Stimulated activated naive B cell treated with anti-CD40 and anti-IgM and Interleukin-4, amounts not matched to agents 10 μg/mL and 1 μg/mL and 100 μg/mL, for 72 hours (primary cell): ENCODE data around the gene EFHC1.
A peak's percentile ranks its signal among the peaks of the same experiment; 100 is the strongest.

ENCODE experiments used
- ATAC-seq, 2 donors: fragments of 150-1000 bp; cut with Tn5 transposase; replicated peaks; 2 replicates each; pipeline ENCODE4 v1.10.0; 2021; ENCODE audit warnings: moderate library complexity in 1 of 2
- DNase-seq: peaks from one replicate; pipeline ENCODE4 v3.0.0; 2021
- H3K27ac Mint-ChIP-seq: one replicate; pipeline ENCODE4 v1.8.0; 2022; ENCODE audit warnings: mild to moderate bottlenecking, mixed read lengths
- H3K27me3 Mint-ChIP-seq, 2 donors: one replicate each; pipeline ENCODE4 v1.8.0; 2022; ENCODE audit warnings: mixed read lengths in 2 of 2
- H3K36me3 Mint-ChIP-seq, 2 donors: one replicate each; pipeline ENCODE4 v1.8.0; 2022; ENCODE audit warnings: mixed read lengths in 2 of 2, mild to moderate bottlenecking in 1 of 2
- H3K4me1 Mint-ChIP-seq, 2 donors: one replicate each; pipeline ENCODE4 v1.8.0; 2022; ENCODE audit warnings: mixed read lengths in 2 of 2, mild to moderate bottlenecking in 1 of 2
- H3K4me3 Mint-ChIP-seq, 2 donors: one replicate each; pipeline ENCODE4 v1.8.0; 2022; ENCODE audit warnings: mild to moderate bottlenecking in 2 of 2, mixed read lengths in 2 of 2, moderate library complexity in 1 of 2
- H3K9me3 Mint-ChIP-seq, 2 donors: one replicate each; pipeline ENCODE4 v1.8.0; 2022; ENCODE audit warnings: mixed read lengths in 2 of 2, mild to moderate bottlenecking in 1 of 2

EFHC1 gene

DNA sequence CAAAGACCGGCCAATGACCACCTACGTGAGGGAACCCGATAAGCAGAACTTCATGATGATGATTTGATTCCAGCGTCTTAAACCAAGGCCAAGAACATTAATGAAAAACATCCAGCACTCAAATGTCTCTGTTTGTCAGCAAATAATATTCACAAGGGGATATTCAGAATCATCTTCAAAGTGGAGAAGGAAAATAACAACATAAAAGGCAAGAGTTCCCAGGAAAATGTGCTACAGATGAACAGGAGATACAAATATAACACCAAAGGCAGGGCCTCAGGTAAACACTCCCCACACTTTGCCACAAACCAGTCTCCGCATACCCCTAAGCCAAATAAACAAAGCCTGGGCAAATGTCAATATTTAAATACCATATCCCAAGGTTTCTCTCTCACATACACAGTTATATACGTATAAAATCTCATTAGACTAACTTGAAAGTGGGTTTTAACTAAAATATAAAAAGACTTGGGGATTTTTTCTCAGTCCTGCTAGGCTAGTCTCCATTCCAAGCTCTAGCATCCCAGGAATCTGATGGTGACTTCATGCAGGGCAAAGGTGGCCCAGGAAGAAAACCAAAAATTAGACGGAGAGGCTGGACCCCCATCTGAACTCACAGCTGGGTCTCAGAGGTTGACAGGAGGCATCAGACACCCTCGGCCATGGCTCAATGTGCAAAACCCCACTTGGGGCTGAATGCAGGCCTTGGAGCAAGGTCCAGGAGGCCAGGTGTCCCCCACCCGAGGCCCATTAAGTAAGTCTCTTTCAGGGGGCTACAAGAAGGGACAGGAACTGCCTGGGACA, 124.7 kb downstream of the EFHC1 start:
- no peak overlapping the region for H3K4me3 Mint-ChIP-seq
- peak overlapping the region; percentile 56 for H3K27ac Mint-ChIP-seq
- peaks cover 16 to 28% of the 10 kb centered on the region in 2 donors for H3K4me1 Mint-ChIP-seq
- H3K27me3 Mint-ChIP-seq = no peaks in the 10 kb centered on the region
- H3K9me3 Mint-ChIP-seq = no peaks in the 10 kb centered on the region
- DNase-seq (no peak), ATAC-seq (no peak)
- H3K36me3 Mint-ChIP-seq = peaks cover 0 to 2% of the 10 kb centered on the region in 2 donors

DNA sequence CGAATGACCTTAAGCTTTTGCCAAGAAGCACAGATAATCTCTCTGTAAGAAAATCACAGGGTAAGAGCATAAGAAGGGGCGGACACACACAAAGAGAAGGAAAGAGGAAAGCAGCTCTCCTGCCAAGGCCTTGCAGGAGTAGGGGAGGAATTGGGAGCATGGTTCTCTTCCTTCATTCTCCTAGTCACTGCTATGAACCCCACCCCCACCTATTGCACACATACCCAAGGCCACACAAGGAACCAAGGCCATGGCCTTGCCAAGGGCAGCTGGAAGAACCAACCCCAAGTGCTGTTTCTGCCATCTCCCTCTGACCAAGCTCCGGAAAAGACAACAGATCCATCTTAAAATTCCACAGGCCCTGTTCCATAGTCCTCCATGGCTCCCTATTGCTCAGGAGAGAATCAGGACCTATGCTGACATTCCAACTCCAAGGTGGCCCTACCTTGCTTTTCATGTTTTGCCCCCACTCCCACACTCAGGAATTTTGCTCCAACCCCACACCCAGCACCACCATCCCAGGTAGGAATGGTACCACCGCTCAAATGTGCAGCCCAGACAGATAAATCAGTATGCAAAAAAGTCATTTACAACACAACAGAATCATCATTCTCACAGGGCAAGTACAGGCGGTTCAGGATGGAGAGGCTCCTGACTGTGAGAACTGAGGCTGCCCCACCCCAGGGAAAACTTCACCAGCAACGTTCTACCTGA, 125.4 kb downstream of the EFHC1 start:
- Mint-ChIP-seq H3K27ac (no peak overlapping the region), H3K9me3 (no peaks in the 10 kb centered on the region), H3K36me3 (peaks cover 0 to under 1% of the 10 kb centered on the region in 2 donors), H3K27me3 (no peaks in the 10 kb centered on the region), H3K4me1 (peaks cover 21 to 32% of the 10 kb centered on the region in 2 donors), H3K4me3 (peak overlapping the region in 1 of 2 donors; percentile 29)
- DNase-seq (no peak), ATAC-seq (no peak)

DNA sequence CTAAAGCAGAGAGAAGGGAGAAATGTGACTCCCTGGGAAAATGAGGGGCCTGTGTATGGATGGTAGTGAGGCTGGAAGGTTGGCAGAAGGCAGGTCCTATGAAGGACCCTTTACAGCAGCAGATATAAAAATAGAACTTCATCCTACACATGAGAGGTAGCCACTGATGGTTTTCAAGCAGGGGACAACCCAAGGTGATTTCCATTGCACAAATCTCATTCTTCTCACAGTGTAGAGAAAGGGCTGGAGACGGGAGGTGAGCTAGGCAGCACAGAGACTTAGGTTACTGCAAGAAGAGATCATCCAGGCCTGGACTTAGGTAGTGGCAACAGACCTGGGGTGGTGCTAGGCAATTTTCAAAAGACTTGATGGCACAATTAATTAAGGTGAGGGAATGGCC, 126.0 kb downstream of the EFHC1 start:
- Mint-ChIP-seq H3K4me1 (peaks cover 21 to 32% of the 10 kb centered on the region in 2 donors), H3K9me3 (no peaks in the 10 kb centered on the region), H3K27ac (no peak overlapping the region), H3K4me3 (peak overlapping the region in 1 of 2 donors; percentile 29), H3K36me3 (no peaks in the 10 kb centered on the region), H3K27me3 (no peaks in the 10 kb centered on the region)
- ATAC-seq = peak; percentile 49 to 78
- no peak for DNase-seq

DNA sequence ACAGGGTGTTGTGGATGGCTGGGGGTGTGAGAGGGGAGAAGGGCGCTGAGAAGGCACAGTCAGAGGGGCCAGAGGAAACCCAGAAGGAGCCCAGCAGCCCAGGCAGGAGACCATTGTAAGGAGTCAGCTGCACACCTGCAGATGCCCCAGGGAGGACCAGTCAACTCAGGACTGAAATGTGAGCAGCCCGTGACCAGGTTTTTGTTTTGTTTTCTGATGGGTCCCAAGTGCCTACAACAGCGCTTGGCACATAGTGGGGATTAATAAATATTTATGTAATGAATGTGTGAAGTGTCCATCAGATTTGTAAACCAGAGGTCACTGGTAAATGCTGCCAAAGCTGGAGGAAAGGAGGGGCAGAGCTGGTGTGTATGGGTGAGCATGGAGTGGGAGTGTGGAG, 126.5 kb downstream of the EFHC1 start:
- Mint-ChIP-seq H3K27me3 (no peaks in the 10 kb centered on the region), H3K36me3 (no peaks in the 10 kb centered on the region), H3K27ac (no peak overlapping the region), H3K9me3 (no peaks in the 10 kb centered on the region), H3K4me3 (no peak overlapping the region), H3K4me1 (peaks cover 21 to 34% of the 10 kb centered on the region in 2 donors)
- no peak for DNase-seq
- ATAC-seq = peak; percentile 74 to 90

DNA sequence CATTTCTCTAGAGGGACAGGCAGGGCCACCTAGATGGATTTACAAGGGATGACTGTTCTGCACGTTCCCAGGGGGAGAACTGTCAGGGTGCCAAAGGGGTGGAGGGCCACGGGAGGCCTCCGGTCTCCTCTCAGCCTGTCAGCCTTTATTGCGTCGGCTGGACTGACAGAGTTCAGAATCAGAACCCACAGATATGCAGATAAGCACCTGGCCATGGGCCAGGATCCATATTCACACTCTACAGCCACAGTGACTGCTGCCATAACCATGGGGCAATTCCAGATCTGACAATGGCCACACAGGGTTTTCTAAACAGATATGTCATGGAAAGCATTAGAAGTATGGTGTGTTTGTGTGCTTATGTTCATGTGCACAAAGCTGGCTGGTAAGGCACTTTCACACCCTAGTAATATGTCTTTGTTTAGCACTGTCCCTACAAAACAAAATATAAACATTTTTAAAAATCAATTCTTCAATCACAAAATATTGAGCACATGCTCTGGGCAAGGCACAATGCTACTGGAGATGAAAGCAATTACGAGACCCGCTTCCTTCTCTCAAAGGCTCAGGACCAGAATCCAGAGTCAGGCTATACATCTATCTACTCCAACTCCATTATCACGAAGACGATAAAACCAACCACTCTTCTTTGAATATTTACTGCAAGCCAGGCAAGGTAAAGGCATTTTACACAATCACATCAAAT, 127.7 kb downstream of the EFHC1 start:
- Mint-ChIP-seq H3K9me3 (no peaks in the 10 kb centered on the region), H3K36me3 (no peaks in the 10 kb centered on the region), H3K4me1 (peaks cover 33 to 43% of the 10 kb centered on the region in 2 donors), H3K4me3 (no peak overlapping the region), H3K27ac (no peak overlapping the region), H3K27me3 (no peaks in the 10 kb centered on the region)
- DNase-seq (no peak), ATAC-seq (no peak)

DNA sequence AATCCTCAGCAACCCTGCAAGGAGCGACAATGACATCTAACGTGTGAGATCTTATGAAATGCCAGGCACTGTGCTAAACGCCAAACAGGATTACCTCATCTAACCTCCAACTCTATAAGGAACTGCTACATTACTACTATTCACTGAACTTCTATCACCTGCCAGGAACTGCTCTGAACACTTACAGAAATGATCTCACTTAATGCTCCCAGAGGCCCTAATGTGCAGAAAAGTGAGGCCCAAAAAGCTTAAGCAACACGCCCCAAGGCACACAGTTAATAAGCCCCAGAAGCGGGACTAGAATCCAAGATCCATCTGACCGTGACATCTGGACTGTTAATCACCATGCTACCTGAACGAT, 128.2 kb downstream of the EFHC1 start:
- Mint-ChIP-seq H3K27ac (no peak overlapping the region), H3K36me3 (no peaks in the 10 kb centered on the region)

DNA sequence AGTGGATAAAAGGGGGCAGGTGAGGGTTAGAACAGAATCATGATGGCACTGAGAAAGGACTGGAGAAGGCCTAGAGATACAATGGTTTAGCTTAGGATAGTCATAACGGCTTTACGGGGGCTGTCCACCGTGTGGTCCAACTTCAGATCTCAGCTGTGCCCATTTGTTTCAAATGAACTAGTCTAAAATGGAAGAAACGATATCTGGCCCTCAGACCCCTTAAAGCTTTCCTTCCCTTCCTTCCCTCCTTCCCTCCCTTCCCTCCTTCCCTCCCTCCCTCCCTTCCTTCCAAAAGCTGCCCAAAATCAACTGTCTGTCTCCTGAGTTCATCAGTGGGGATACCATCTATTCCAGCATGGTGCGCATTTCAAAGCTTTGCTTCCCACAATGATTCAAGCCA, 128.9 kb downstream of the EFHC1 start:
- DNase-seq (no peak), ATAC-seq (no peak)
- H3K9me3 Mint-ChIP-seq = no peaks in the 10 kb centered on the region
- H3K4me3 Mint-ChIP-seq = no peak overlapping the region
- no peaks in the 10 kb centered on the region for H3K27me3 Mint-ChIP-seq
- H3K27ac Mint-ChIP-seq = no peak overlapping the region
- peaks cover 38 to 45% of the 10 kb centered on the region in 2 donors for H3K4me1 Mint-ChIP-seq
- H3K36me3 Mint-ChIP-seq = no peaks in the 10 kb centered on the region

More for the DNA sequence above, 128.2 kb downstream of the EFHC1 start:
- no peaks in the 10 kb centered on the region for H3K9me3 Mint-ChIP-seq
- H3K4me3 Mint-ChIP-seq = no peak overlapping the region
- peaks cover 38 to 45% of the 10 kb centered on the region in 2 donors for H3K4me1 Mint-ChIP-seq
- no peak for DNase-seq
- no peaks in the 10 kb centered on the region for H3K27me3 Mint-ChIP-seq
- ATAC-seq = no peak

DNA sequence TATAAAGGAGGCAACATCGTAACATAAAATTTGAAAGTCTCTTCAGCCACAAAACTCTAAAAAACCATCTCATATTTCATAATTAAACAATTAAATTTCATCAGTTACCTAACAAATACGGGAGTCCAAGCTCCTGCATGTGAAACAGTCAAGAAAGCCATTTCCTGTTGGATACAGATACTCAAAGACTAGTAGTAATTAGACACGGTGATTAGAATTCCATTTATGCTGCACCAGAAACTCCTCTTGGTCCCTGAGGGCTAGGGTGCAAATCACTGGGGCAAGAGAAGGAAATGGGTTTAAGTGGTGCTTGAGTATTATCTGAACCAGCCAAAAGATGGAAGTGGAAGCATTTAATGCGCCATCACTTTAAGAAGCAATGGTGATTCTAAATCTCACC, 129.3 kb downstream of the EFHC1 start:
- H3K4me3 Mint-ChIP-seq = no peak overlapping the region
- no peak overlapping the region for H3K27ac Mint-ChIP-seq
- DNase-seq (no peak), ATAC-seq (no peak)
- no peaks in the 10 kb centered on the region for H3K27me3 Mint-ChIP-seq
- H3K36me3 Mint-ChIP-seq = no peaks in the 10 kb centered on the region
- no peaks in the 10 kb centered on the region for H3K9me3 Mint-ChIP-seq
- H3K4me1 Mint-ChIP-seq = peaks cover 38 to 41% of the 10 kb centered on the region in 2 donors

DNA sequence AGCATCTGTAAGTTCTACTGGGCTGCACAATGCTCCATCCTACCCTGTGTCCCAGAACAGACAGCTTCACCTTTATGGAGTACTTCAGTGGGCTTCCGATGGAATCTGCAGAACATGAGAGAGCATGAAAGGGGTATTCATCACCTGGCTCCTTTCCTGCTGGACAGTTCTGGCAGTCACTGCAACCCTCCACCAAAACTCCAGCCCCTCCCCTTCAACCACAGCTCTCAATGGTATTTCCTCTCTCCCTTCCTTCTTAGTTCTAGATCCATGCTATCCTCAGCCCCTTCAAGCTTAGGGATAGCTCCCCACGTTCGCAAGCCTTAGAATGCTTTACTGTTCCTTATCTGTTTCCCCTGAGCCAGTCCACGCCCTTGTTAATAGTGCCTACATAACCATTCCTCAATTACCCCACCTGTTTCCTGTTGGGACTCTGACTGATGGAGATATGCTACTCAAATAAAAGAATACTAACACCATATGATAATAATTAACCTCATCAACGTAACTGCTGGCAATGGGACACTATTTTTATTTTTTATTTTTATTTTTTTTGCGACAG, 130.0 kb downstream of the EFHC1 start:
- no peak for ATAC-seq
- no peak overlapping the region for H3K4me3 Mint-ChIP-seq
- H3K27me3 Mint-ChIP-seq = no peaks in the 10 kb centered on the region
- H3K36me3 Mint-ChIP-seq = no peaks in the 10 kb centered on the region
- no peaks in the 10 kb centered on the region for H3K9me3 Mint-ChIP-seq
- no peak for DNase-seq
- peaks cover 38 to 41% of the 10 kb centered on the region in 2 donors for H3K4me1 Mint-ChIP-seq
- H3K27ac Mint-ChIP-seq = no peak overlapping the region

DNA sequence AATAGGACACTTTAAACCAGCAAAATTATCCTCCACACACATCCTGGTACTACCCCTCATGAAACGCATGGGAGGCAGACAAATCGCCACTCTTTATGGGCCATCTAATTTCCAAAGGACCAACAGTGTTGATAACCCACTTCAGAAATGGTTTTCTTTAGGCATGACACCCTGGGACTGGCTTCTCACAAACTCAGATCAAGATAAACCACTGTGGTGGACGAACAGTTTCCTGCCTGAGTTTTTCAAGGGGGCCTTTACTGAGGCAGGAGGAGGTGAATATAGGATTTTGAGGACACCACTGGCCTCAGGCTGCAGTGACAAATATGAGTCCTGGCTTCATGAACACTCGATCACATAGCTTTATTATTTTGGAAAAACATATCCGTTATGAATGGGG, 130.7 kb downstream of the EFHC1 start:
- DNase-seq = no peak
- no peak overlapping the region for H3K4me3 Mint-ChIP-seq
- H3K4me1 Mint-ChIP-seq = peaks cover 34 to 38% of the 10 kb centered on the region in 2 donors
- no peak for ATAC-seq
- no peaks in the 10 kb centered on the region for H3K9me3 Mint-ChIP-seq
- no peaks in the 10 kb centered on the region for H3K27me3 Mint-ChIP-seq
- H3K27ac Mint-ChIP-seq = no peak overlapping the region
- no peaks in the 10 kb centered on the region for H3K36me3 Mint-ChIP-seq

DNA sequence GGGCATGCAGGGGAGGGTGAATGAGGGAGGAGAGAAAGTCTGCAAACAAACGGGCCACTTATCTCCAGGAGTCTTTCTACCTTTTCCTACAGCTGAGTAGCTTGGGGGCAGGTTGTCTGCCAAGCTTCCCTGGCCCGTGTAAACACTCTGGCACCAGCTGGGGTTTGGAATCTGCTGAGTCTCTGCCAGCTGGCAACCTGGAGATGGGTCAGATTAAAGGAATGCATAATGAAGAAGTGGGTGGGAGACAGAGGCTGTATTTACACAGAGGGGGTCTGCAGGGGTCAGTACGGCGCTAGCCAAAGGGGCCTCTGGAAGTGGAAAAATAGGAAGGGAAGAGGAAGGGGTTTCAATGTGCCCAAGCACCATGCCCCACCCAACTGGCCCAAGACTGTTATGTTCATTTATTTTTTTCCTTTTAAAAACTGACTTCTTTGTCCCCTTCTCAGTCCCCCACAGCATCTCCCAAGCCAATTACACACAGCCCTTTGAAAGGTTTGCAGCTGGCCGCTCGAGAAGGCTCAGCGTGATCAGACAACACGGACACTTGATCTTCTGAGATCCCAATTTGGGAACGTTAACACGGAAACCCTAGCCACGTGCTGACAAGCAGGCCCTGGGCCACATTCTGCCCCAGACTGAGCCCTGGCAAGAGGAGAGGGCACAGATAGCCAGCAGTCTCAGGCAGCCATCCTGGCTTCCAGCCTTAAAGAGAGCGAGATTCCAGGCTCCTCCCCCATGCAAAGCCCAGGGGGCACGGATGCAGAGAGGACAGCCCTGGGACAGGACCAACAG, 131.5 kb downstream of the EFHC1 start:
- Mint-ChIP-seq H3K36me3 (no peaks in the 10 kb centered on the region), H3K4me1 (peaks cover 26 to 30% of the 10 kb centered on the region in 2 donors), H3K27me3 (no peaks in the 10 kb centered on the region), H3K27ac (peak overlapping the region; percentile 43), H3K9me3 (no peaks in the 10 kb centered on the region), H3K4me3 (no peak overlapping the region)
- ATAC-seq (no peak), DNase-seq (no peak)

DNA sequence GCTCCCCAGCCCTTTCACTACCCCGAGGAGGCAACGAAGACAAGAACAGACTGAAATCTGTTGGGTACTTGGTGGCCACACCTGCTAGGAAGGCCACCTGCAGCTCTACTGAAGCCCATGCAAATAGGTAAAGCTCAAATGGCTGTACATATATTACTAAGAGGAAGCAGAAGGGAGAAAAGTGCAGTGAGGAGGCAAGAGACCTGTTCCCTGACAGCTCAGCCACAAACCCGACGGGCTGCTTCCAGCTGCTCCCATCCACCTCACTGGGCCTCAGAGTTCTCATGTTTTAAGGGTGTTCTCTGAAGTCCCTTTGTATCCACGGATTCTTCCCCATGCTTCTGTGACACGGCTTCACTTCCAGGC, 132.1 kb downstream of the EFHC1 start:
- H3K27me3 Mint-ChIP-seq = no peaks in the 10 kb centered on the region
- peaks cover 22 to 24% of the 10 kb centered on the region in 2 donors for H3K4me1 Mint-ChIP-seq
- ATAC-seq = peak; percentile 80 to 87
- H3K4me3 Mint-ChIP-seq = no peak overlapping the region
- H3K36me3 Mint-ChIP-seq = no peaks in the 10 kb centered on the region
- H3K9me3 Mint-ChIP-seq = no peaks in the 10 kb centered on the region
- H3K27ac Mint-ChIP-seq = peak overlapping the region; percentile 43
- no peak for DNase-seq

DNA sequence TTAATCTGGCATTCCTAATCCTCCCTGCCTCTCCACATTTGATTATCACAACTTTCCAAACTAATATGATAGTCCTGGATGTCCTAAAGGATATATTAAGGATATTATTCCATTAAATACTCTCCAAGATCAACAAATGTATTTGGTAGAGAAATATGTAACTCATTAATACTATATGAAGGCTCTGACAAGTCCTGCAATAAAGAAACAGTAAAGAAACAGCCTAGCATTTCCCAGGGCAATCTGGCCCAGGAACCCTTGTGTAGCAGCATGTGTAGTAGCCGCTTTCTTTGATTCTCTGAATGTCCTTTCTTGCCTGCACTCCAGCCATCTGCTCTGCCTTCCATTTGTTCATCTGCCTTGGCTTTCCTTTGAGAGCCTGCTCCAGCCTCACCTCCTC, 133.0 kb downstream of the EFHC1 start:
- peaks cover 18 to 22% of the 10 kb centered on the region in 2 donors for H3K4me1 Mint-ChIP-seq
- H3K9me3 Mint-ChIP-seq = no peaks in the 10 kb centered on the region
- H3K27ac Mint-ChIP-seq = no peak overlapping the region
- DNase-seq = no peak
- H3K36me3 Mint-ChIP-seq = no peaks in the 10 kb centered on the region
- H3K4me3 Mint-ChIP-seq = no peak overlapping the region
- ATAC-seq = no peak
- H3K27me3 Mint-ChIP-seq = no peaks in the 10 kb centered on the region

DNA sequence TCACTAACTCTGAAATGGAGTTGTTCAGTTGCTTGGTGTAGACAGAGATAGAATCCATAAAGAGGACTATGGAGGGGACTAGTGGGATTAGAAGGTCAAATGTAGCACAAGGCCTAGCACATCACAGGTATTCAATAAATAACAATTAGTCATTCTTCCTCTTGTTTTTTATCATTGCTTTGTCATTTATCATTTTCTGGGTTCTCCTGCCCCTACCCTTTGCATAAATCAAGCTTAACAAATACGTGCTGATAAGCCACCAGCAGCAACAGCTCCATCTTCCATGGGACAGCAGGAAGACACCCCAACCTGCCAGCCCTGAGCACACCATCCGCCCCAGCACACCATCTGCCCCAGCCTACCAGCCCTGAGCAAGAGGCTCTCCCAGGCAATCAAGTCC, 133.6 kb downstream of the EFHC1 start:
- H3K4me1 Mint-ChIP-seq = peaks cover 18 to 24% of the 10 kb centered on the region in 2 donors
- no peak overlapping the region for H3K27ac Mint-ChIP-seq
- no peaks in the 10 kb centered on the region for H3K36me3 Mint-ChIP-seq
- H3K27me3 Mint-ChIP-seq = no peaks in the 10 kb centered on the region
- no peak for ATAC-seq
- H3K9me3 Mint-ChIP-seq = no peaks in the 10 kb centered on the region
- H3K4me3 Mint-ChIP-seq = no peak overlapping the region
- DNase-seq = no peak
